Prostate gland (tissue), 2 donors: ENCODE results near the gene NEK2. TPM values are rescaled to one million over a fixed set of nuclear protein-coding genes. Genes with fewer than 3 reads are reported as not detected.
"Not testable (repeated sequence)": the region's sequence is repeated elsewhere in the genome, so short reads cannot be mapped to it uniquely, and the experiment has no call there.

Experiments used
- DNase-seq: peaks from one replicate; pipeline ENCODE4 v3.0.0-alpha.2; 2019; ENCODE audit warnings: low spot score
- H3K27ac ChIP-seq, 2 donors: fragments of 200-600 bp; sonication (generic); 2 replicates each; pipeline ENCODE4 v1.5.1; 2017 to 2019
- H3K27me3 ChIP-seq: fragments of 200-600 bp; sonication (generic); replicated peaks from 2 replicates; pipeline ENCODE4 v1.5.1; 2019; ENCODE audit not compliant: insufficient read depth
- H3K36me3 ChIP-seq, 2 donors: fragments of 200-600 bp; sonication (generic); 1 replicate in 1 of 2; 2 replicates in 1 of 2; pipeline versions ENCODE4 v1.5.1 to v1.8.1; 2017 to 2019
- H3K4me1 ChIP-seq: fragments of 200-600 bp; sonication (generic); replicated peaks from 2 replicates; pipeline ENCODE4 v1.5.1; 2019
- H3K4me3 ChIP-seq, 2 donors: fragments of 200-600 bp; sonication (generic); 2 replicates each; pipeline ENCODE4 v1.5.1; 2017 to 2019
- H3K9me3 ChIP-seq: fragments of 200-600 bp; sonication (generic); 2 replicates; pipeline ENCODE4 v1.5.1; 2017
- CTCF ChIP-seq, 4 experiments: fragments of 200-600 bp in 2 of 4; fragments of 450-650 bp in 2 of 4; sonication (generic) in 2 of 4; IDR thresholded peaks; 1 replicate in 3 of 4; 2 replicates in 1 of 4; pipeline ENCODE4 v1.5.1; 2016 to 2019; ENCODE audit warnings: antibody characterized with exemption in 4 of 4, mild to moderate bottlenecking in 2 of 4, moderate library complexity in 2 of 4
- POLR2A ChIP-seq: fragments of 450-650 bp; IDR thresholded peaks from one replicate; pipeline ENCODE4 v1.6.1; 2016; ENCODE audit warnings: antibody characterized with exemption, mild to moderate bottlenecking
- POLR2AphosphoS5 ChIP-seq: sonication (generic); formaldehyde crosslinking; IDR thresholded peaks from one replicate; pipeline ENCODE4 v1.6.1; 2017; ENCODE audit warnings: antibody characterized with exemption
- WGBS: methylation state at CpG from one replicate; pipeline ENCODE4 v1.1.5; 2018; 5-methylcytosine and 5-hydroxymethylcytosine counted together
- intact Hi-C: fragments of 100-400 bp; cut with DNase I; formaldehyde crosslinking; loops from one replicate; pipeline ENCODE4 v1.14.2; 2022
- total RNA-seq, 2 donors: library from RNA; depleted of rRNA; stranded (reverse); fragments of >200 nt; gene quantifications; one replicate each; pipeline ENCODE4 v1.1.0, GENCODE V29; 2016

NEK2 gene
- 1 to 10 TPM; 1.7 to 8.5 TPM for total RNA-seq

GRCh38 chr1:211675230-211676105 is at the start of gene NEK2:
NEK2 (minus strand) TSS chr1:211675621; CDS start chr1:211675479, 142 bp downstream.
- whole genome bisulfite sequencing: under 1% methylated on average over 54 of the region's 58 CpGs
- Histone ChIP-seq H3K27ac (no peak within 1 kb of the TSS), H3K4me3 (peak within 1 kb of the TSS; percentile 21 to 36), H3K4me1 (peaks cover 3% of the 10 kb centered on the region), H3K36me3 (no peaks in the 10 kb centered on the region), H3K9me3 (no peaks in the 10 kb centered on the region), H3K27me3 (no peaks in the 10 kb centered on the region)
- peak; percentile 91 for DNase-seq
- TF ChIP-seq CTCF (IDR thresholded peaks at IDR 0.05): no peak
- TF ChIP-seq POLR2AphosphoS5: peak; percentile 85
- intact Hi-C loops: no loop called here

- Histone ChIP-seq H3K9me3 (no peaks in the 10 kb centered on the region), H3K36me3 (no peaks in the 10 kb centered on the region), H3K4me1 (no peaks in the 10 kb centered on the region), H3K27ac (no peak overlapping the region), H3K4me3 (no peak overlapping the region), H3K27me3 (no peaks in the 10 kb centered on the region)
- intact Hi-C loops: no loop called here
- DNase-seq: no peak
- WGBS: 65% methylated on average over 11 of the region's 11 CpGs
- TF ChIP-seq POLR2A (no peak), POLR2AphosphoS5 (no peak), CTCF (IDR thresholded peaks at IDR 0.05) (no peak)
Observed at GRCh38 chr1:211724687-211725196, 49.3 kb upstream of the NEK2 start.

- H3K36me3 ChIP-seq: no peaks in the 10 kb centered on the region
- H3K27me3 ChIP-seq: no peaks in the 10 kb centered on the region
- no peaks in the 10 kb centered on the region for H3K4me1 ChIP-seq
- intact Hi-C loops: no loop called here
- no peak overlapping the region for H3K27ac ChIP-seq
- 95% methylated on average over 5 of the region's 5 CpGs for WGBS
- DNase-seq: no peak
- H3K4me3 ChIP-seq: no peak overlapping the region
- TF ChIP-seq POLR2AphosphoS5 (no peak), POLR2A (no peak), CTCF (IDR thresholded peaks at IDR 0.05) (no peak)
- H3K9me3 ChIP-seq: no peaks in the 10 kb centered on the region
Observed at GRCh38 chr1:211723273-211723672, 47.9 kb upstream of the NEK2 start.

- TF ChIP-seq POLR2AphosphoS5: no peak
- no peak for TF ChIP-seq CTCF (IDR thresholded peaks at IDR 0.05)
- TF ChIP-seq POLR2A: no peak
- H3K4me3 ChIP-seq: no peak overlapping the region
- H3K4me1 ChIP-seq: no peaks in the 10 kb centered on the region
- no peak for DNase-seq
- H3K27ac ChIP-seq: no peak overlapping the region
- intact Hi-C loops: no loop called here
- H3K27me3 ChIP-seq: no peaks in the 10 kb centered on the region
- H3K36me3 ChIP-seq: no peaks in the 10 kb centered on the region
- H3K9me3 ChIP-seq: no peaks in the 10 kb centered on the region
- WGBS: 81% methylated on average over 6 of the region's 6 CpGs
Observed at GRCh38 chr1:211722277-211723175, 47.1 kb upstream of the NEK2 start.

GRCh38 chr1:211716555-211716954 is 41.1 kb upstream of the NEK2 start:
- intact Hi-C loops, DNase-seq, H3K36me3 ChIP-seq, H3K4me1 ChIP-seq, H3K9me3 ChIP-seq, H3K27ac ChIP-seq, H3K27me3 ChIP-seq, H3K4me3 ChIP-seq: not testable (repeated sequence)
- 78% methylated on average over 4 of the region's 4 CpGs for WGBS
